ENCODE results near the gene CROCC2.

CROCC2 gene

GRCh38 chr2:240992572-240993291 is 86.6 kb downstream of the CROCC2 start:
- DNase-seq = no peak

- no peak for DNase-seq
Observed at GRCh38 chr2:240993446-240994170, 87.5 kb downstream of the CROCC2 start.

DNA sequence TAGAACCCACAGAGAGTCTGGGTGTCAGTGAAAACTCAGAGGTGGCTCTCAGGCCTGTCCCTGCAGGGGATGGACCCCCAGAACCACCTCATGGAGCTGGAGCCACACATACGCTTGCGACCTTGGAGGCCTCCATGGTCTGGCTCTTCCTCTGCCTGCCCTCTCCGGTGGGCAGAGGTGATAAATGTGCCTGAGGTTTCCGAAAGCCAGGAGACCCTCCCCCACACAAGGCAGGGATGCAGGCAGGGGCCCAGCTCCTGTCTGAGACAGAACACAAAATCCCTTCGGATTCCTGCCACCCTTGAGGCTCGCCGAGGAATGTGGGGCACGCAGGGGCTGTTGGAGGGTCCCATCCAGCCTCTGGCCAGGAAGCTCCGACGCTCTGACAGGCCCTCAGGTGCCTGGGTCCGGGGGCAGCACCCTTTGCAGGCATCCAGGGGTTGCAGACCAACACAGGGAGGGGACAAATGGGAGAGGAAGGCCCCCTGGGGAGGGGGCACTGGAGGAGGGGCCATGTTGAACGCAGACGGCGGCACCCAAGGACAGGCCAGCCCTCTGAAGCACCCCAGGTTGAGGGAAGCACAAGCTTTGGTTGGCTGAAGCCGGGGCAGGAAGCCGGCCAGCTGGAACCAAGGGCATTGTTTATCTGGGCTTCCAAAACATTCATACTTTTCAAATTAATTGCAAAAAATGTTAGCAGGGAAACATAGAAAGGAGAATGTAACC is 88.2 kb downstream of the CROCC2 start:
- DNase-seq = no peak

- no peak for DNase-seq
Observed at GRCh38 chr2:240995041-240996021, 89.2 kb downstream of the CROCC2 start.

DNA sequence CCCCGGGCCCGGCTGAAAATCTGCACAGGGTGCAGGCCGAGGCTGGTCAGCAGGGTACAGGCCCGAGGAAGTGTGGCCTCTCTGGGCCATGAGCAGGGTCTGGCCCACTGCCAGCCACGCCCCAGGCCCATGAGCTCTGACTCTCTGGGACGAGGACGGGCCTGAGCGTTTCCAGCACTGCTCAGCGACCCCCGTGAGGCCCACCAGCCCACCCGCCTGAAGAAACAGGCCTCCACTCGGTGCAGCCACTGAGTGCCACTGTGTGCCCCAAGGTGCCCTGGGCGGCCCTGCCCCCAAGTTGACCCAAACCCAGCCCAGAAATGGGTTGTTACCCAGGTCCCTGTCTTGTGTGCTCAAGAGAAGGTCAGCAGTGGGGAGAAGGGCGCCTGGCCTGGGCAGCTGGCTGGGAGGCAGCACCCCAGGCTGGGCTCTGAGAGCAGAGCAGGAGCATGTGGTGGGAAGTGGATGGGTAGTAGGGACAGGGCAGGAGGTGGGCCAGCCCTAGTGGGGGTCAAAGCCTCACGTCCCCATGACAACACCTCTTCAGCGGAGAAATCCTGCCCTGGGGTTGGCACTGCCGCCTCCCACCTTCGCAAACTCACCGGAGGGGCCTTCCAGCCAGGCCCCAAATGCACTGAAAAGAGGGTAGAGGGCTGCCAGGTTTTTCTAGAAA is 90.2 kb downstream of the CROCC2 start:
- no peak for DNase-seq

GRCh38 chr2:240996834-240997140 is 90.7 kb downstream of the CROCC2 start:
- no peak for DNase-seq

DNA sequence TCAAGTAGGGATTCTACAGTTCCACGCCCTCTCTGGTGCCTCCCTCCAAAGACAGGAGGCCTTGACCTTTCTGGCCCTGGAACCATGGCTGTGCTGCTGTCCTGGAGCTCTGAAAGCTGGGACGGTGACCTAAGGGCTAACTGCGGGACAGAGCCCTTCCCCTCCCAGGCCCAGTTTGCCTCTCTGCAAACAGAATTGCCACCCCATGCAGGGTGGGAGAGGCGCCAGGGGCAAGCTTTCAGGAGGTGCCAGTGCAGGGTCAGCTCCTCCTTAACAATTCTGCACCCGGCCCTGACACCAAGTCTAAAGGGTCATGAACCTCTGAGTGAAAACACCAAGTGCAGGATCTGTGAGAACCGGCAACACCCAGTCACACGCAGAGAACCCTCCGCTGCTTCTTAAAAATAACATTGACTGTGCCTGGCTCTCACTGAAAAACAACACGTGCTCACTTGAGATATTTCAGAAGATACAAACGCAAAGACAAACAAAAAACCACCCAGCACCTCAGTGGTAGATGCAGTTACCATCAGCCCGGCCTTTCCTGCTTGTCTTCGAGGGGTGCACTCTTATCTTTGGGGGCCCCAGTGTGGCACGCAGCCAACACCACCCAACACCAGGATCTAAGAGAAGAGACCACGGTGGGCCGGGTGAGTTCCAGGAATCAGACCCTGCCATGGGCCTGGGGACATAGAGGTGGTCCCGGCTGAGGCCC is 91.2 kb downstream of the CROCC2 start:
- DNase-seq = no peak

DNA sequence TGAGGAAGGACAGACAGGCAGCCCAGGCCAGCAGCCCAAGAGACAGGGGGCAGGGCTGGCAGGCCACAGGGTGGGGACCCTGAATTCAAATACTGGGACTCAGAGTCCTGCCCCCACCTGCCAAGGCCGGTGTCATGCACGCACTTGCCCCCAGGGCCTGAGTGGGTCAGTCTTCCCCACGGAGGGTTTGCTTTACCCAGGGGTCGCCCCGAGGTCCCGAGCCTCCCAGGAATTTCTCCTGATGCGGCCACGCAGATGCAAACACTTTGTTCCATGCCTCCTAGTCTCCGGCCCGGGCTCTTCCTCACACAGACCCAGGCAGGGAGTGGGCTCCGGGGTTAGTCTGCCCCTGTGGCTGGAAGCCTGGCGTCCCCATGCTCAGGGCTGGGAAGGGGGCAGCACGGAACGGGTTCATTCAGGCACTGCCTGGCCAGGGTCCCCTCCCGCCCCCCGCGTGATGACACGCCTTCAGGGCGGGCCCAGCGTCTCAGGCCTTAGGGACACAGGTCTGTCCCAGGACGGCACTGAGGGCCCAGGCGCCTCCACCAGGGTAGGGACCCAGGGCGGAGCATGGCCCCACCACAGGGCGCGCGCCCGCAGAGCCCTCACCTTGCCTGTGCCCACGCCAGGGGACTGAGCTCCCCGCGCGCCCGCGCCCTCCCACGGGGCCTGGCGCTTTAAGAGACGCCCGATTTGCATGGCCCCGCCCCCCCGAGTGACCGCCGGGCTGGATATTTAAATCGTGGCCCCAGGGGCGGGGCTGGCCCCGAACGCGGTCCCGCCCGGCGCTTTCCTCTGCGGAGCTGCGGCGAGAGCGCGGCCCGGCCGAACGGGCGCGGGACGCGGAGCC is 91.9 kb downstream of the CROCC2 start, which contains the start of gene SNED1:
Gene SNED1 (plus strand): TSS at position 763 of the 850 bp plus-strand sequence. CDS start 220 bp downstream, outside the sequence.
- no peak for DNase-seq

- no peak for DNase-seq
Observed at GRCh38 chr2:240998706-240998994, 92.5 kb downstream of the CROCC2 start.

- DNase-seq = no peak
Observed at GRCh38 chr2:240998995-240999791, 93.1 kb downstream of the CROCC2 start.

DNA sequence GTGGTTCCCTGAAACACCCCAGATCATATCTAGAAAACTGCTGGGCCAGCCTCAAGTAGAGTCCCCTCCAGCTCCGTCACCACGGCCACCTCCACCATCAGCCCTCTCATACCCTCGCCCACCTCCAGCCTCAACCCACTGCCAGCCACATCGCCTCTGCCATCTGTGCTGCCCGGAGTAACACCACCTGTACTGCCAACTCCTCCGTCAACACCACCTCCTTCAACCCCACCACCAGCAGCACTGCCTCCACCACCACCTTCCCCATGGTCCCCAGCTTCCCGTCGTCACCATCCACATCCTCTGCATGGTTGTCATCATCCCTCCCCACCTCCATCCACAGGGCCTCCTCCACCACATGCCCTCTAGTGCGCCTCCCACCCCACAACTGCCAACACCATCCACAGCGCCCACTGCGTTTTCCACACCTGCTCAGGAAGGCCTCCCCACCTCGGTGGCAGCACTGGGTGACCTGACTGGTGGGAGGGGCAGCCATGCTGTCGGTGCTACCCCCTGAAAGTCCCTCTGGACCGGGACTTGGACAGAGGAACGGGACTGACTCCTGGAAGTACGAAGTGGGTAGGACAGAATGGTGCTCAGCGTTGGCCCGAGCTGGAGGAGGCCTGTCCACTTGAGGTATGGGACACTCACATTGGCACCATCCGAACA is 93.9 kb downstream of the CROCC2 start:
- no peak for DNase-seq

GRCh38 chr2:241000831-241001321 is 94.7 kb downstream of the CROCC2 start:
- no peak for DNase-seq

DNA sequence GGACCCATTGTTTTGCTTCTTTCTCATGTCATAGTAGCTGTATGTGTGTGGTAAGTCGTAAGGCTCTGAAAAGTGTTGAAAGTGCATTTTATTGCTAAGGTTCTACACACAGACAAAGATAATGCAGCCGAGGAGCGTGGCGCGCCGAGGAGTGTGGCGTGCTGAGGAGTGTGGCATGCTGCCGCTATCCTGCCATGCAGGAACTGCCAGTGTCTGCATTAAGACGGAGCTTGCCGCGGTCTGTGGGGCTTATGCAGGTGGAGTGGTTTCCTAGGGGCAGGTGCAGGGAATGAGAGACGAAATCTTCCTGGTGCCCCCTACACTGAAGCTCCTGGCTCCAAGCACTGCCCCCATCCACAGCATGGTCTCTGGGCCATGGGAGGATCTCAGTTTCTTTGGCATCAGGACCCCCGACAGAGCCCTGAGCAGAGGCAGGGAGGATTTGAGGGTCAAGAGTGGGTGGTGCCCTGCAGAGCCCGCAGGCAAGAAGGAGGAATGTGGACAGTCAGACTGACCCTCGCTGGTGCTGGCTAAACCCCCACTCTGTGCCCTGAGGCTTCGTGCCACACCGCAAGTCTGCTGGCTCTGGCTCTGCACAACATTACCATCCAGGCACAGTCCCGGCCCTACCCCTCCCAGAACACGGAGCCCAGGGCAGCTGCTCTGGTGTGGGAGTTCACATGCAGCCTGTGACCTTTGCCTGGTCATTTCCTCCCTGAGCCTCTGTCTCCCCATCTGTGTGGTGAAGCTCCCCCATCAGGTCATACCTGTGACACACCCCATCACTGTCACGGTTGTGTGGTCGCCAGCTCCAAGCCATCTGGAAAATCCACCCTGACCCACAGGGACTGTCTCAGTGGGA is 95.5 kb downstream of the CROCC2 start:
- DNase-seq = no peak

DNA sequence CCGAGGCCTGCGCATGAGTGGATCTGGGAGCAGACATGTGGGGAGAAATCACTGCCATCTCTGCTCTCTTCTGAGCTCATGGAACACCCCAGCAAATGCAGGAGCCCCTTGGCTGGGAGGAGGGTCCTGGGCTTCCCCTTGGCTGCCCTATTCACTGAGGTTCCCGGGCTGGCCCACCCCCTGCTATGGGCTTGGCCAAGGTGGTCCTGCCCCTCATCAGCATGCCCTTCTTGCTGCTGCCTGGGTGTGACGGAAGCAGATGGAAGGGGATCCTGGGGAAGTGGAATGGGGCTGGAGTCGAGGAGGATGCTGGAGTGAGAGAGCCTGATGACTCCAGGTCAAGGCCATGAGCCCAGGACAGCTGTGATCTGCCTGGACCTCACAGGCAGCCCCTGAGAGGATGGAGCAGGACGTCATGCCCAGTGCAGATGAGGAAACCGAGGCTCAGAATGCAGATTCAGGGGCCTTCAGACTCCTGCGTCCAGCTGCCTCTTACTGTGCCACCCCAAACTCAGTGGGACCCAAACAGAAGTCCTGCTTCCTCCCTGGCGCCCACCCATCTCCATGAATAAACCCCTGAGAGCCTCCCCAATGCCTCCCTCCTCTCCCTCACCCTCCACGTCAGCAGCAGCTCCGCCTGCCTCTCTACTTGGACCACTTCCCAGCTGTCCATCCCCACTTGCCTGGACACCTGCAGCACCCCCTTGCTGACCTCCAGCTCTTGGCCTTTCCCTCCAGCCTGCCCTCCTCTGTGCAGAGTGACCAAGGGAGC is 96.3 kb downstream of the CROCC2 start:
- no peak for DNase-seq

DNA sequence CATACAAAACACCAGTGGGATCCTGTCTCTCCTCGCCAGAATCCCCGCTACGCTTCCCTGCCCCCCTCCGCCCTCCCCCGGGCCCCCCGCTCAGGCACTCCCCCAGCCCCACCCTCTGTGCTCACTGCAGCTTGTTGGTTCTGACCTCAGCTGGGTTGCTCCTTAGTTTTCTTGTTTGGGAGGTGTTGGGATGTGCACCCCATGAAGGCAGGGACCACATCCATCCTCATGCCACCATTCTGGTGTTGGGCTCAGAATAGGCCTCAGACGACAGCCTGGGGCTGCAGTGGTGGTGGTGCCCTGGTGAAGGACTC is 96.9 kb downstream of the CROCC2 start:
- DNase-seq = no peak

DNA sequence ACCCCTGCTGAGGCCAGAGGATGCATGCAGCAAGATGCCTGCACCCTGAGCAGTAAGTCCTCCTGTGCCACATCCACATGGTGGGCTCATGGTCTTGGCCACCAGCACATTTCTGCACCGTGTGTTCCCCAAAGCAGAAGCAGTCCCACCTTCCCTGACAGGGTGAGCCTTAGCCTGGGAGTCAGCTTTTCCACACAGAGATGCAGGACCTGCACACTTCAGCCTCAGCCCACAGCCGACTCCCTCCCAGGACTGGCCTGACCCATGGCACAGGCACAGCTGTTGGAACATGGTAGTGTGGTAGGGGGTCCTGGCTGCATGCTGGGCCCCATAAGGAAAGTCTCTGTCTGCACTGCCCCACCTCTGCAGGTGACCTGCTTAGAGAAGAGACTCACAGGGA is 97.2 kb downstream of the CROCC2 start:
- no peak for DNase-seq

DNA sequence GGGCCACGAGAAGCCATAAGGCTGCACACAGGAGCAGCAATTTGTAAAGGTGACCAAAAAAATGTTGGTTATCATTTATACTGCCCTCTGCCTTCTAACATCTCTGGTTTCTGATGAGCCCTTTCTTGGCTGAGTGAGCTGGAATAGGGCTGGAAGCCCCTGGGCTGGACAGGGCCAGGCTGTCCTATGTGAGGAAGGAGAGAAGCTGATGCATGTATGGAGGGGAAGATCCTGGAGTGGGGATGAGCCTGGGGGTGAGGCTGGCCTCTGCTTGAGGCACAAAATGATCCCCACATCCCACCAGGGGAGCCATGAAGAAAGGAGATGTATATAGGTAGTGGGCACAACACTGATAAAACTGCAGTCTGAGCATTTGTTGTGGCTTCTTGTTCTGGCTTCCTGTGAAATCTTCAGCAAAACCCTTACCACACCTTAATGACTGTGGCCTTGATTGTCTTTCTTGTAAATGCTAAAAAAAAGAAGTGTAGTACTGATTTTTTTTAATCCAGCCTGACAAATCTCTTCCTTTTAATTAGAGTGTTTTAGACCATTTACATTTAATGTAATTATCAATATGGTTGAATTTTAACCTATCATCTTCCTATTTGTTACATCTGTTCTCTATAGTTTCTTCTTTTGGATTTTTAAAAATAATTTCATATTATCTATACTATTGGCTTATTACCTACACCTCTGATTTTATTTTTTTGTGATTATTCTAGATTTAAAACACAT is 97.9 kb downstream of the CROCC2 start:
- DNase-seq = no peak
